ENCODE measurements around the gene SCN2B. TPM values are rescaled to one million over a fixed set of nuclear protein-coding genes. Genes with fewer than 3 reads are reported as not detected.

SCN2B gene
- total and polyA plus RNA-seq, 10 of the 15 experiments (the other 5 are each of a cell fraction or from before 2014, with no cell fraction given) = 0.01 TPM; not detected in 9

GRCh38 chr11:118222437-118222836, 46.0 kb upstream of the SCN2B start:
- H3K4me1 ChIP-seq (ENCODE audit: control insufficient read depth, insufficient read depth, low read length) = peaks cover 16% of the 10 kb centered on the region
- ATAC-seq (no peak), FAIRE-seq (no peak), DNase-seq (ENCODE audit: low read depth, low spot score) (no peak)
- H3K9ac ChIP-seq (ENCODE audit: control insufficient read depth, insufficient read depth, low read length) = no peak overlapping the region
- H3K9me3 ChIP-seq (replicated peaks; ENCODE audit: control insufficient read depth, insufficient read depth, low read length) = peaks cover 1% of the 10 kb centered on the region; the same call in 1 of the 3 replicates
- H3K4me3 ChIP-seq = no peak overlapping the region
- no peak overlapping the region for H3K4me2 ChIP-seq (ENCODE audit: control insufficient read depth, insufficient read depth)
- H3K27ac ChIP-seq (ENCODE audit: control insufficient read depth, insufficient read depth) = no peak overlapping the region
- SMC1A ChIA-PET (ENCODE audit: uncharacterized antibody, unreplicated experiment) = interaction anchor here (0.7 to 2.1 kb wide), 6 partner anchors 10 to 43 kb away, joined by 3 to 6 read pairs (median 3); no protein-coding TSS in a partner anchor
- no peaks in the 10 kb centered on the region for H3K27me3 ChIP-seq (replicated peaks in 1 of 2; ENCODE audit: control insufficient read depth in 2 of 2, insufficient read depth in 2 of 2, low read length in 1 of 2)
- POLR2A ChIA-PET = interaction anchor here (0.6 to 1.0 kb wide), 3 partner anchors 8 to 233 kb away, joined by 3 read pairs; no protein-coding TSS in a partner anchor
- RAD21 ChIA-PET (ENCODE audit: unreplicated experiment) = interaction anchor here (0.5 to 1.1 kb wide), 2 partner anchors 24 to 134 kb away, joined by 3 to 4 read pairs; no protein-coding TSS in a partner anchor
- BruUV-seq (replicated peaks) = no TSS peak
- H3K79me2 ChIP-seq (ENCODE audit: control insufficient read depth, insufficient read depth, low read length) = no peaks in the 10 kb centered on the region
- in situ Hi-C loops (cut with MboI) (no loop called here), intact Hi-C loops (cut with micrococcal nuclease; ENCODE audit: unreplicated experiment) (no loop called here)
- H2AFZ ChIP-seq (ENCODE audit: control insufficient read depth, low read depth, low read length) = no peak overlapping the region
- H4K20me1 ChIP-seq (ENCODE audit: control insufficient read depth, insufficient read depth) = no peaks in the 10 kb centered on the region
- no peaks in the 10 kb centered on the region for H3K36me3 ChIP-seq (ENCODE audit: control insufficient read depth in 2 of 2, insufficient read depth in 2 of 2, low read length in 1 of 2)
- WGBS (ENCODE audit: insufficient coverage, insufficient replicate concordance, low lambda C conversion rate, missing lambda C conversion rate) = 39% methylated on average over 4 of the region's 4 CpGs
- peak; percentile 83 for TF ChIP-seq RAD51 (IDR thresholded peaks at IDR 0.05)
- no peak for TF ChIP-seq YBX1 (IDR thresholded peaks at IDR 0.05)
- CTCF ChIA-PET = interaction anchor here (2.1 kb wide), 1 partner anchor 24 kb away, joined by 8 read pairs; no protein-coding TSS in a partner anchor

GRCh38 chr11:118221419-118221818, 45.0 kb upstream of the SCN2B start:
- DNase-seq (ENCODE audit: low read depth, low spot score) (no peak), ATAC-seq (no peak), FAIRE-seq (no peak)
- in situ Hi-C loops (cut with MboI) = no loop called here
- Histone ChIP-seq H3K27me3 (replicated peaks in 1 of 2; ENCODE audit: control insufficient read depth in 2 of 2, insufficient read depth in 2 of 2, low read length in 1 of 2) (no peaks in the 10 kb centered on the region), H3K9ac (ENCODE audit: control insufficient read depth, insufficient read depth, low read length) (no peak overlapping the region), H3K36me3 (ENCODE audit: control insufficient read depth in 2 of 2, insufficient read depth in 2 of 2, low read length in 1 of 2) (no peaks in the 10 kb centered on the region), H2AFZ (ENCODE audit: control insufficient read depth, low read depth, low read length) (no peak overlapping the region), H3K4me3 (no peak overlapping the region), H3K79me2 (ENCODE audit: control insufficient read depth, insufficient read depth, low read length) (no peaks in the 10 kb centered on the region), H3K27ac (ENCODE audit: control insufficient read depth, insufficient read depth) (no peak overlapping the region), H3K4me1 (ENCODE audit: control insufficient read depth, insufficient read depth, low read length) (peaks cover 17% of the 10 kb centered on the region), H3K4me2 (ENCODE audit: control insufficient read depth, insufficient read depth) (no peak overlapping the region), H4K20me1 (ENCODE audit: control insufficient read depth, insufficient read depth) (no peaks in the 10 kb centered on the region), H3K9me3 (replicated peaks; ENCODE audit: control insufficient read depth, insufficient read depth, low read length) (peaks cover 1% of the 10 kb centered on the region; the same call in 1 of the 3 replicates)
- TF ChIP-seq FOXM1 (IDR thresholded peaks at IDR 0.05; ENCODE audit: low read depth, low read length) (no peak), RUNX3 (IDR thresholded peaks at IDR 0.05; ENCODE audit: low read length) (no peak), MTA3 (IDR thresholded peaks at IDR 0.05; ENCODE audit: borderline replicate concordance, low read length) (no peak), RFX5 (IDR thresholded peaks at IDR 0.05; ENCODE audit: low read depth, low read length) (no peak)
- RAD21 ChIA-PET (ENCODE audit: unreplicated experiment) = interaction anchor here (1.1 kb wide), 1 partner anchor 23 kb away, joined by 4 read pairs; no protein-coding TSS in a partner anchor
- no TSS peak for BruUV-seq (replicated peaks)
- CTCF ChIA-PET = interaction anchor here (0.7 to 2.1 kb wide), 2 partner anchors 23 to 125 kb away, joined by 3 to 8 read pairs; no protein-coding TSS in a partner anchor
- intact Hi-C loops (cut with micrococcal nuclease; ENCODE audit: unreplicated experiment) = no loop called here
- SMC1A ChIA-PET (ENCODE audit: uncharacterized antibody, unreplicated experiment) = interaction anchor here (0.7 to 2.1 kb wide), 5 partner anchors 9 to 44 kb away, joined by 3 to 6 read pairs (median 3); no protein-coding TSS in a partner anchor
- POLR2A ChIA-PET = interaction anchor here (0.6 kb wide), 1 partner anchor 23 kb away, joined by 5 read pairs; no protein-coding TSS in a partner anchor
- WGBS (ENCODE audit: insufficient coverage, insufficient replicate concordance, low lambda C conversion rate, missing lambda C conversion rate) = 88% methylated on average over 5 of the region's 5 CpGs
